ENCODE data around the gene CPSF6. TPM values are rescaled to one million over a fixed set of nuclear protein-coding genes. Genes with fewer than 3 reads are reported as not detected.

Gene CPSF6
- total RNA-seq, 1 donor from 2014 or later, result 34.4 TPM

MicroRNAs encoded within 50 kb of the gene (microRNA counts, 767-probe panel; counts per million panel counts)
- microRNA hsa-miR-1279, result 238 to 261 counts per million in 2 donors

Small RNAs within 50 kb of the gene (microRNA-seq; reads per million reads assigned to microRNA genes)
- gene MIR1279 (ENCODE audit: borderline number of aligned reads, borderline replicate concordance), result not detected

Other genes with a start within 250 kb of the CPSF6 start
- 15.2 TPM for gene LYZ, start 108.8 kb downstream of the CPSF6 start, total RNA-seq
- 6.1 TPM for gene YEATS4, start 120.2 kb downstream of the CPSF6 start, total RNA-seq
- 44.0 TPM for gene FRS2, start 230.8 kb downstream of the CPSF6 start, total RNA-seq